ENCODE data around the gene NR5A1. TPM values are rescaled to one million over a fixed set of nuclear protein-coding genes. Genes with fewer than 3 reads are reported as not detected.

The NR5A1 gene
- polyA plus RNA-seq, 3 donors = not detected

DNA sequence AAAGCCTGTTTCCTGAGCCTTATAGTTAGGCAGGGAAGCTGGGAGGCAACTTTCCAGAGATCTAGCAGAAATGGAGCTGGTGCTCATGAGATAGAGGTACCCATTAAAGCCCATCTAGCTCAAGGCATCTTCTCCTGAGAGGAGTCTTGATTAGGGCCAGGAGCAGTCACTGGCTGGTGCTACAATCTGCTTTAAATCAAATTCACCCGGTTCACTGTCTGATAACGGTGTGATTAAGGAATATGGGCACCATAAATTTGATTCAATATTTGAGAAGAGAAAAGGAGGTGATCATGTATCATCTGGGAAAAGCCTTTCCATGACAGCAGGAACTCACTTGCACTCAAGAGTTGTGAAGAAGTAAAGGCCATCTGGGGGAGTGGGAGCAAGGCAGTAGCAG, 23.9 kb upstream of the NR5A1 start:
- intact Hi-C loops (cut with micrococcal nuclease) = no loop called here
- WGBS (ENCODE audit: insufficient coverage) = 100% methylated on average over 2 of the region's 2 CpGs
- Histone ChIP-seq H3K36me3 (replicated peaks in 1 of 2; ENCODE audit: control insufficient read depth in 1 of 2, insufficient read depth in 2 of 2, low read length in 2 of 2) (peaks cover 0 to 7% of the 10 kb centered on the region in 2 donors), H4K20me1 (ENCODE audit: insufficient read depth, low read length) (no peaks in the 10 kb centered on the region), H3K4me2 (replicated peaks; ENCODE audit: extremely low read depth, low read length, poor library complexity, severe bottlenecking) (no peak overlapping the region), H3K4me3 (replicated peaks in 1 of 3; ENCODE audit: low read depth in 2 of 3, low read length in 3 of 3) (no peak overlapping the region), H3K9me3 (replicated peaks in 1 of 2; ENCODE audit: control insufficient read depth in 1 of 2, insufficient read depth in 1 of 2, low read length in 2 of 2) (no peaks in the 10 kb centered on the region), H3K27me3 (ENCODE audit: control insufficient read depth in 2 of 2, insufficient read depth in 2 of 2, low read length in 2 of 2) (no peaks in the 10 kb centered on the region), H3K79me2 (ENCODE audit: insufficient read depth, low read length) (no peaks in the 10 kb centered on the region), H3K9ac (ENCODE audit: insufficient read depth, low read length, poor library complexity, severe bottlenecking) (no peak overlapping the region), H3K4me1 (ENCODE audit: control insufficient read depth in 1 of 2, insufficient read depth in 2 of 2, low read length in 2 of 2) (no peaks in the 10 kb centered on the region), H3K27ac (ENCODE audit: low read depth in 1 of 2, low read length in 2 of 2) (no peak overlapping the region), H2AFZ (ENCODE audit: insufficient read depth, low read depth, low read length, poor library complexity, severe bottlenecking) (no peak overlapping the region)
- Mint-ChIP-seq H3K4me1 (no peaks in the 10 kb centered on the region), H3K4me3 (no peak overlapping the region), H3K9me3 (no peaks in the 10 kb centered on the region), H3K36me3 (peaks cover 5 to 22% of the 10 kb centered on the region in 2 donors), H3K27ac (no peak overlapping the region), H3K27me3 (ENCODE audit: low read depth in 3 of 3) (no peaks in the 10 kb centered on the region)
- TF ChIP-seq, protein P1, sequence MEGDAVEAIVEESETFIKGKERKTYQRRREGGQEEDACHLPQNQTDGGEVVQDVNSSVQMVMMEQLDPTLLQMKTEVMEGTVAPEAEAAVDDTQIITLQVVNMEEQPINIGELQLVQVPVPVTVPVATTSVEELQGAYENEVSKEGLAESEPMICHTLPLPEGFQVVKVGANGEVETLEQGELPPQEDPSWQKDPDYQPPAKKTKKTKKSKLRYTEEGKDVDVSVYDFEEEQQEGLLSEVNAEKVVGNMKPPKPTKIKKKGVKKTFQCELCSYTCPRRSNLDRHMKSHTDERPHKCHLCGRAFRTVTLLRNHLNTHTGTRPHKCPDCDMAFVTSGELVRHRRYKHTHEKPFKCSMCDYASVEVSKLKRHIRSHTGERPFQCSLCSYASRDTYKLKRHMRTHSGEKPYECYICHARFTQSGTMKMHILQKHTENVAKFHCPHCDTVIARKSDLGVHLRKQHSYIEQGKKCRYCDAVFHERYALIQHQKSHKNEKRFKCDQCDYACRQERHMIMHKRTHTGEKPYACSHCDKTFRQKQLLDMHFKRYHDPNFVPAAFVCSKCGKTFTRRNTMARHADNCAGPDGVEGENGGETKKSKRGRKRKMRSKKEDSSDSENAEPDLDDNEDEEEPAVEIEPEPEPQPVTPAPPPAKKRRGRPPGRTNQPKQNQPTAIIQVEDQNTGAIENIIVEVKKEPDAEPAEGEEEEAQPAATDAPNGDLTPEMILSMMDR (IDR thresholded peaks at IDR 0.05) = no peak
- no peak for DNase-seq

- peaks cover 5 to 21% of the 10 kb centered on the region in 2 donors for H3K36me3 Mint-ChIP-seq
- no peak overlapping the region for H3K4me3 ChIP-seq (replicated peaks in 1 of 3; ENCODE audit: low read depth in 2 of 3, low read length in 3 of 3)
- no peaks in the 10 kb centered on the region for H3K27me3 ChIP-seq (ENCODE audit: control insufficient read depth in 2 of 2, insufficient read depth in 2 of 2, low read length in 2 of 2)
- H3K9ac ChIP-seq (ENCODE audit: insufficient read depth, low read length, poor library complexity, severe bottlenecking) = no peak overlapping the region
- DNase-seq = no peak
- H3K9me3 ChIP-seq (replicated peaks in 1 of 2; ENCODE audit: control insufficient read depth in 1 of 2, insufficient read depth in 1 of 2, low read length in 2 of 2) = no peaks in the 10 kb centered on the region
- peaks cover 0 to 11% of the 10 kb centered on the region in 2 donors for H3K36me3 ChIP-seq (replicated peaks in 1 of 2; ENCODE audit: control insufficient read depth in 1 of 2, insufficient read depth in 2 of 2, low read length in 2 of 2)
- H3K4me2 ChIP-seq (replicated peaks; ENCODE audit: extremely low read depth, low read length, poor library complexity, severe bottlenecking) = no peak overlapping the region
- H3K27ac Mint-ChIP-seq = no peak overlapping the region
- no peak overlapping the region for H2AFZ ChIP-seq (ENCODE audit: insufficient read depth, low read depth, low read length, poor library complexity, severe bottlenecking)
- no peak overlapping the region for H3K27ac ChIP-seq (ENCODE audit: low read depth in 1 of 2, low read length in 2 of 2)
- H3K4me1 Mint-ChIP-seq = no peaks in the 10 kb centered on the region
- H3K4me3 Mint-ChIP-seq = no peak overlapping the region
- H3K9me3 Mint-ChIP-seq = no peaks in the 10 kb centered on the region
- H3K27me3 Mint-ChIP-seq (ENCODE audit: low read depth in 3 of 3) = no peaks in the 10 kb centered on the region
- TF ChIP-seq, protein P1 (IDR thresholded peaks at IDR 0.05) = no peak
- WGBS (ENCODE audit: insufficient coverage) = 96% methylated on average over 4 of the region's 4 CpGs
- intact Hi-C loops (cut with micrococcal nuclease) = no loop called here
- H4K20me1 ChIP-seq (ENCODE audit: insufficient read depth, low read length) = no peaks in the 10 kb centered on the region
- no peaks in the 10 kb centered on the region for H3K4me1 ChIP-seq (ENCODE audit: control insufficient read depth in 1 of 2, insufficient read depth in 2 of 2, low read length in 2 of 2)
- H3K79me2 ChIP-seq (ENCODE audit: insufficient read depth, low read length) = no peaks in the 10 kb centered on the region
Measured at GRCh38 chr9:124530246-124530645, 23.0 kb upstream of the NR5A1 start.
